GM12878 (cell line): ENCODE measurements around the gene RYR2. TPM values are rescaled to one million over a fixed set of nuclear protein-coding genes. Genes with fewer than 3 reads are reported as not detected.

Experiments
- ATAC-seq: fragments of 200-7000 bp; cut with Tn5 transposase; 3 replicates; pipeline ENCODE4 v1.9.1; 2020; ENCODE audit warnings: mild to moderate bottlenecking, moderate library complexity
- BruUV-seq: library from RNA; stranded (reverse); fragments of 400-500 nt; replicated peaks from 2 replicates; lab custom pipeline; 2021; lab: Mats Ljungman, UMichigan
- CTCF ChIA-PET: fragments of 300-600 bp; sonication (Branson Sonifier 250); formaldehyde crosslinking; extraction: SDS; loops from one replicate; lab custom pipeline; 2021; ENCODE audit warnings: inconsistent platforms; lab: Yijun Ruan, JAX
- POLR2A ChIA-PET: fragments of 350-600 bp; formaldehyde crosslinking; extraction: SDS; loops from one replicate; lab custom pipeline; 2021; ENCODE audit warnings: inconsistent platforms; lab: Charles Lee
- RAD21 ChIA-PET: fragments of 300-600 bp; sonication (Branson Sonifier 250); formaldehyde crosslinking; loops from one replicate; lab custom pipeline; 2023; ENCODE audit warnings: antibody characterized with exemption; ENCODE audit not compliant: unreplicated experiment; lab: Charles Lee
- SMC1A ChIA-PET: fragments of 300-600 bp; sonication (Branson Sonifier 250); formaldehyde crosslinking; loops from one replicate; lab custom pipeline; 2023; ENCODE audit not compliant: unreplicated experiment, uncharacterized antibody; lab: Charles Lee
- DNase-seq: peaks from one replicate; pipeline ENCODE4 v3.0.0-alpha.2; 2011; ENCODE audit warnings: low read depth, low spot score
- FAIRE-seq: peaks from 3 replicates; lab custom pipeline; 2011; peaks lifted over from hg19 to GRCh38; lab: Jason Lieb, UNC
- H2AFZ ChIP-seq: 2 replicates; pipeline ENCODE4 v1.6.0; 2011; ENCODE audit warnings: low read depth, low read length, control low read depth; ENCODE audit not compliant: control insufficient read depth
- H3K27ac ChIP-seq: 2 replicates; pipeline ENCODE4 v1.5.1; 2011; ENCODE audit warnings: control low read depth; ENCODE audit not compliant: control insufficient read depth, insufficient read depth
- H3K27me3 ChIP-seq, 2 experiments: replicated peaks in 1 of 2; 2 replicates each; pipeline versions ENCODE4 v1.6.0 to v1.6.1; 2011; ENCODE audit warnings: low read length in 1 of 2; ENCODE audit not compliant: control insufficient read depth in 2 of 2, insufficient read depth in 2 of 2
- H3K36me3 ChIP-seq, 2 experiments: 2 replicates each; pipeline ENCODE4 v1.5.1; 2011; ENCODE audit warnings: low read length in 1 of 2; ENCODE audit not compliant: control insufficient read depth in 2 of 2, insufficient read depth in 2 of 2
- H3K4me1 ChIP-seq: 2 replicates; pipeline ENCODE4 v1.6.1; 2011; ENCODE audit warnings: mild to moderate bottlenecking, low read length, moderate library complexity, mixed read lengths; ENCODE audit not compliant: control insufficient read depth, insufficient read depth
- H3K4me2 ChIP-seq: 2 replicates; pipeline ENCODE4 v1.6.0; 2011; ENCODE audit warnings: control low read depth; ENCODE audit not compliant: control insufficient read depth, insufficient read depth
- H3K4me3 ChIP-seq: fragments of 200-600 bp; sonication (generic); 2 replicates; pipeline ENCODE4 v1.5.1; 2016
- H3K79me2 ChIP-seq: 2 replicates; pipeline ENCODE4 v1.6.0; 2011; ENCODE audit warnings: low read length; ENCODE audit not compliant: control insufficient read depth, insufficient read depth
- H3K9ac ChIP-seq: 2 replicates; pipeline ENCODE4 v1.8.0; 2011; ENCODE audit warnings: low read length, control low read depth, mixed read lengths; ENCODE audit not compliant: control insufficient read depth, insufficient read depth
- H3K9me3 ChIP-seq: replicated peaks from 3 replicates; pipeline ENCODE4 v1.5.1; 2011; ENCODE audit warnings: mild to moderate bottlenecking, low read length; ENCODE audit not compliant: control insufficient read depth, insufficient read depth
- H4K20me1 ChIP-seq: 2 replicates; pipeline ENCODE4 v1.6.0; 2011; ENCODE audit not compliant: control insufficient read depth, insufficient read depth
- BCL3 ChIP-seq: IDR thresholded peaks from 2 replicates; pipeline ENCODE4 v1.6.1; 2011; ENCODE audit warnings: borderline replicate concordance, low read depth, mild to moderate bottlenecking, moderate library complexity, low read length; ENCODE audit not compliant: insufficient read depth, poor library complexity, severe bottlenecking
- FOXK2 ChIP-seq: fragments of 450-650 bp; IDR thresholded peaks from 2 replicates; pipeline ENCODE4 v1.6.1; 2017; ENCODE audit warnings: mild to moderate bottlenecking, moderate library complexity
- HDAC6 ChIP-seq: fragments of 200-600 bp; sonication (generic); IDR thresholded peaks from one replicate; pipeline ENCODE4 v1.8.0; 2017; ENCODE audit warnings: antibody characterized with exemption; ENCODE audit not compliant: unreplicated experiment
- IRF3 ChIP-seq: fragments of 450-650 bp; IDR thresholded peaks from 2 replicates; pipeline ENCODE4 v1.6.1; 2014; ENCODE audit warnings: mild to moderate bottlenecking
- NR2C1 ChIP-seq: fragments of 450-650 bp; IDR thresholded peaks from 2 replicates; pipeline ENCODE4 v1.6.1; 2017; ENCODE audit warnings: antibody characterized with exemption, mild to moderate bottlenecking, moderate library complexity
- PML ChIP-seq: IDR thresholded peaks from 2 replicates; pipeline ENCODE4 v1.6.1; 2012; ENCODE audit warnings: low read length, inconsistent platforms
- RAD51 ChIP-seq: fragments of 450-650 bp; IDR thresholded peaks from 2 replicates; pipeline ENCODE4 v1.6.1; 2016; ENCODE audit warnings: moderate library complexity, mild to moderate bottlenecking, inconsistent platforms
- SKIL ChIP-seq: fragments of 450-650 bp; IDR thresholded peaks from 2 replicates; pipeline ENCODE4 v1.6.1; 2017; ENCODE audit warnings: mild to moderate bottlenecking, low read depth, inconsistent platforms; ENCODE audit not compliant: poor library complexity, severe bottlenecking
- USF1 ChIP-seq: IDR thresholded peaks from 2 replicates; pipeline ENCODE4 v1.6.1; 2011; ENCODE audit warnings: borderline replicate concordance, low read depth, mild to moderate bottlenecking, moderate library complexity, mixed read lengths, low read length; ENCODE audit not compliant: insufficient read depth; ENCODE audit errors: extremely low read length
- ZSCAN29 ChIP-seq: fragments of 450-650 bp; IDR thresholded peaks from 2 replicates; pipeline ENCODE4 v1.6.1; 2017; ENCODE audit warnings: mild to moderate bottlenecking, moderate library complexity
- WGBS: methylation state at CpG from one replicate; pipeline ENCODE4 v1.1.6; 2016; ENCODE audit warnings: low lambda C conversion rate; ENCODE audit not compliant: insufficient replicate concordance, insufficient coverage; ENCODE audit errors: missing lambda C conversion rate; 5-methylcytosine and 5-hydroxymethylcytosine counted together
- in situ Hi-C: fragments of 300-500 bp; cut with MboI; formaldehyde crosslinking; loops from 9 replicates; pipeline ENCODE4 v1.14.3; 2018; ENCODE audit warnings: mixed read lengths
- intact Hi-C: fragments of 100-400 bp; cut with micrococcal nuclease; formaldehyde crosslinking; loops from one replicate; pipeline ENCODE4 v1.14.2; 2022; ENCODE audit not compliant: unreplicated experiment
- polyA plus RNA-seq, 11 experiments: library from polyadenylated mRNA; depleted of rRNA in 4 of 11; unstranded in 6 of 11; stranded (reverse) in 5 of 11; fragments of >200 nt; fragmentation: Nextera tagmentation in 4 of 11; fragmentation: Illumina TruSeq in 1 of 11; extraction: Ambion mirVana in 4 of 11; extraction: Trizol in 1 of 11; gene quantifications; 1 replicate in 1 of 11; 2 replicates in 10 of 11; pipeline versions ENCODE4 v1.2.1 to v1.2.3, GENCODE V29; 2011 to 2016; ENCODE audit warnings: inconsistent platforms in 2 of 11, missing spikeins in 2 of 11, low read depth in 1 of 11
- total RNA-seq, 4 experiments: library from RNA; depleted of rRNA in 3 of 4; stranded (reverse); fragments of >200 nt in 3 of 4; fragmentation: Illumina TruSeq in 1 of 4; extraction: Trizol in 1 of 4; gene quantifications; 2 replicates each; pipeline versions ENCODE4 v1.2.1 to v1.2.3, GENCODE V29; 2013 to 2021

Gene RYR2
- total and polyA plus RNA-seq, 10 of the 15 experiments (the other 5 are each of a cell fraction or from before 2014, with no cell fraction given) = 0.01 to 0.04 TPM; not detected in 8

- in situ Hi-C loops (no loop called here), intact Hi-C loops (no loop called here)
- ATAC-seq = no peak
- SMC1A ChIA-PET = no interaction called here
- no TSS peak for BruUV-seq
- FAIRE-seq = no peak
- Histone ChIP-seq H3K4me3 (no peak overlapping the region), H4K20me1 (no peaks in the 10 kb centered on the region), H2AFZ (no peak overlapping the region), H3K27me3 (no peaks in the 10 kb centered on the region), H3K4me1 (no peaks in the 10 kb centered on the region), H3K9me3 (no peaks in the 10 kb centered on the region), H3K4me2 (no peak overlapping the region), H3K27ac (no peak overlapping the region), H3K36me3 (no peaks in the 10 kb centered on the region), H3K9ac (no peak overlapping the region), H3K79me2 (no peaks in the 10 kb centered on the region)
- CTCF ChIA-PET = no interaction called here
- TF ChIP-seq BCL3 = no peak
- POLR2A ChIA-PET = no interaction called here
- RAD21 ChIA-PET = no interaction called here
- WGBS = 14% methylated on average over 5 of the region's 5 CpGs
- DNase-seq = no peak
Measured at GRCh38 chr1:237473854-237474253, 431.9 kb downstream of the RYR2 start.

GRCh38 chr1:237478082-237478481 lies 436.1 kb downstream of the RYR2 start:
- H2AFZ ChIP-seq = no peak overlapping the region
- H3K4me2 ChIP-seq = no peak overlapping the region
- ATAC-seq (no peak), DNase-seq (no peak), FAIRE-seq (no peak)
- ChIA-PET CTCF (no interaction called here), POLR2A (no interaction called here), RAD21 (no interaction called here), SMC1A (no interaction called here)
- no peaks in the 10 kb centered on the region for H3K36me3 ChIP-seq
- in situ Hi-C loops (no loop called here), intact Hi-C loops (no loop called here)
- BruUV-seq = no TSS peak
- H3K79me2 ChIP-seq = no peaks in the 10 kb centered on the region
- H3K27me3 ChIP-seq = no peaks in the 10 kb centered on the region
- H4K20me1 ChIP-seq = no peaks in the 10 kb centered on the region
- H3K9me3 ChIP-seq = no peaks in the 10 kb centered on the region
- no peak overlapping the region for H3K9ac ChIP-seq
- H3K27ac ChIP-seq = no peak overlapping the region
- H3K4me3 ChIP-seq = no peak overlapping the region
- H3K4me1 ChIP-seq = no peaks in the 10 kb centered on the region
- WGBS = 13% methylated on average over 4 of the region's 4 CpGs
- TF ChIP-seq SKIL (no peak), BCL3 (no peak), HDAC6 (no peak), FOXK2 (no peak), PML (no peak), RAD51 (no peak), NR2C1 (no peak), USF1 (no peak), IRF3 (no peak), ZSCAN29 (no peak)
